Panc1 (cell line): ENCODE data around the gene FBXL16.

ENCODE experiments used
- POLR2AphosphoS5 ChIP-seq: IDR thresholded peaks from 2 replicates; pipeline ENCODE4 v1.6.1; 2012; ENCODE audit warnings: mild to moderate bottlenecking, low read depth, low read length, moderate library complexity
- TF ChIP-seq, protein P1 (sequence below): fragments of 450-650 bp; IDR thresholded peaks from 2 replicates; pipeline ENCODE4 v1.5.1; 2017; ENCODE audit warnings: mild to moderate bottlenecking
- TF ChIP-seq, protein P2 (sequence below), 2 experiments: IDR thresholded peaks; 2 replicates each; pipeline ENCODE4 v1.6.1; 2011 to 2012; ENCODE audit warnings: low read depth in 2 of 2, control low read depth in 1 of 2, low read length in 1 of 2, mild to moderate bottlenecking in 1 of 2, moderate library complexity in 1 of 2; ENCODE audit not compliant: insufficient read depth in 1 of 2

DNA sequence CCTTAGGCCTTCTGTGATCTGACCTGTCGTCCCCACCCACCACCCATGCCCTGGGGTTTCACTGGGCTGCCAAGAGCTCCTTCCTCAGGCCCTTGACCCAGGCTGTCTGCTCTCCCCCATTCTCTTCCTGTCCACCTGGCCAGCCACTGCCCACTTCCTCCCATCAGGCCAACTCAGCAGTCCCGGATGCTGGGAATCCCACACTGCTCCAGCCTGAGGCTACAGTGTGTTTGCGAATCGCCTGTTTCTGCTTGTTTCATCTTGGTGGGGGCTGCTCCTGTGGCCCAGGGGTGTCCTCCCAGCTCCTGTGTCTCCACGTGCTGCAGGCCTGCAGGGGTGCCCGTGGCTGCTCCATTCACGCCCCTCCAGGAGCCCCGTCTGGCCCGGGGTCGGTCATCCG lies 8.5 kb upstream of the FBXL16 start:
- TF ChIP-seq, protein P1, sequence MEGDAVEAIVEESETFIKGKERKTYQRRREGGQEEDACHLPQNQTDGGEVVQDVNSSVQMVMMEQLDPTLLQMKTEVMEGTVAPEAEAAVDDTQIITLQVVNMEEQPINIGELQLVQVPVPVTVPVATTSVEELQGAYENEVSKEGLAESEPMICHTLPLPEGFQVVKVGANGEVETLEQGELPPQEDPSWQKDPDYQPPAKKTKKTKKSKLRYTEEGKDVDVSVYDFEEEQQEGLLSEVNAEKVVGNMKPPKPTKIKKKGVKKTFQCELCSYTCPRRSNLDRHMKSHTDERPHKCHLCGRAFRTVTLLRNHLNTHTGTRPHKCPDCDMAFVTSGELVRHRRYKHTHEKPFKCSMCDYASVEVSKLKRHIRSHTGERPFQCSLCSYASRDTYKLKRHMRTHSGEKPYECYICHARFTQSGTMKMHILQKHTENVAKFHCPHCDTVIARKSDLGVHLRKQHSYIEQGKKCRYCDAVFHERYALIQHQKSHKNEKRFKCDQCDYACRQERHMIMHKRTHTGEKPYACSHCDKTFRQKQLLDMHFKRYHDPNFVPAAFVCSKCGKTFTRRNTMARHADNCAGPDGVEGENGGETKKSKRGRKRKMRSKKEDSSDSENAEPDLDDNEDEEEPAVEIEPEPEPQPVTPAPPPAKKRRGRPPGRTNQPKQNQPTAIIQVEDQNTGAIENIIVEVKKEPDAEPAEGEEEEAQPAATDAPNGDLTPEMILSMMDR, result no peak
- TF ChIP-seq, protein P2, sequence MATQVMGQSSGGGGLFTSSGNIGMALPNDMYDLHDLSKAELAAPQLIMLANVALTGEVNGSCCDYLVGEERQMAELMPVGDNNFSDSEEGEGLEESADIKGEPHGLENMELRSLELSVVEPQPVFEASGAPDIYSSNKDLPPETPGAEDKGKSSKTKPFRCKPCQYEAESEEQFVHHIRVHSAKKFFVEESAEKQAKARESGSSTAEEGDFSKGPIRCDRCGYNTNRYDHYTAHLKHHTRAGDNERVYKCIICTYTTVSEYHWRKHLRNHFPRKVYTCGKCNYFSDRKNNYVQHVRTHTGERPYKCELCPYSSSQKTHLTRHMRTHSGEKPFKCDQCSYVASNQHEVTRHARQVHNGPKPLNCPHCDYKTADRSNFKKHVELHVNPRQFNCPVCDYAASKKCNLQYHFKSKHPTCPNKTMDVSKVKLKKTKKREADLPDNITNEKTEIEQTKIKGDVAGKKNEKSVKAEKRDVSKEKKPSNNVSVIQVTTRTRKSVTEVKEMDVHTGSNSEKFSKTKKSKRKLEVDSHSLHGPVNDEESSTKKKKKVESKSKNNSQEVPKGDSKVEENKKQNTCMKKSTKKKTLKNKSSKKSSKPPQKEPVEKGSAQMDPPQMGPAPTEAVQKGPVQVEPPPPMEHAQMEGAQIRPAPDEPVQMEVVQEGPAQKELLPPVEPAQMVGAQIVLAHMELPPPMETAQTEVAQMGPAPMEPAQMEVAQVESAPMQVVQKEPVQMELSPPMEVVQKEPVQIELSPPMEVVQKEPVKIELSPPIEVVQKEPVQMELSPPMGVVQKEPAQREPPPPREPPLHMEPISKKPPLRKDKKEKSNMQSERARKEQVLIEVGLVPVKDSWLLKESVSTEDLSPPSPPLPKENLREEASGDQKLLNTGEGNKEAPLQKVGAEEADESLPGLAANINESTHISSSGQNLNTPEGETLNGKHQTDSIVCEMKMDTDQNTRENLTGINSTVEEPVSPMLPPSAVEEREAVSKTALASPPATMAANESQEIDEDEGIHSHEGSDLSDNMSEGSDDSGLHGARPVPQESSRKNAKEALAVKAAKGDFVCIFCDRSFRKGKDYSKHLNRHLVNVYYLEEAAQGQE (IDR thresholded peaks at IDR 0.05; ENCODE audit: insufficient read depth in 1 of 2, low read depth in 2 of 2, low read length in 1 of 2), result no peak
- no peak for TF ChIP-seq POLR2AphosphoS5
